ENCODE results near the gene PSME2.

PSME2 gene

GRCh38 chr14:24178399-24179178, 32.2 kb upstream of the PSME2 start:
- Histone ChIP-seq H3K4me3 (replicated peaks; ENCODE audit: insufficient read depth, low read length) (no peak overlapping the region), H3K27me3 (ENCODE audit: insufficient read depth, poor library complexity, severe bottlenecking) (no peaks in the 10 kb centered on the region), H3K27ac (replicated peaks) (no peak overlapping the region)
- TF ChIP-seq CTCF (IDR thresholded peaks at IDR 0.05; ENCODE audit: insufficient read depth, low read length) = no peak
- TF ChIP-seq POLR2AphosphoS5 (IDR thresholded peaks at IDR 0.05; ENCODE audit: low read depth) = no peak
- no peak for TF ChIP-seq SPI1 (IDR thresholded peaks at IDR 0.05; ENCODE audit: borderline replicate concordance, low read depth)
- no peak for TF ChIP-seq GABPA (IDR thresholded peaks at IDR 0.05; ENCODE audit: low read depth)
- no peak for TF ChIP-seq REST (IDR thresholded peaks at IDR 0.05; ENCODE audit: insufficient replicate concordance, low read depth)
- no peak for DNase-seq (ENCODE audit: low read depth in 1 of 2, low spot score in 1 of 2)

- no peak overlapping the region for H3K27ac ChIP-seq (replicated peaks)
- no peaks in the 10 kb centered on the region for H3K27me3 ChIP-seq (ENCODE audit: insufficient read depth, poor library complexity, severe bottlenecking)
- DNase-seq (ENCODE audit: low read depth in 1 of 2, low spot score in 1 of 2) = no peak
- no peak overlapping the region for H3K4me3 ChIP-seq (replicated peaks; ENCODE audit: insufficient read depth, low read length)
- TF ChIP-seq SPI1 (IDR thresholded peaks at IDR 0.05; ENCODE audit: borderline replicate concordance, low read depth) = no peak
- TF ChIP-seq CTCF (IDR thresholded peaks at IDR 0.05; ENCODE audit: insufficient read depth, low read length) = no peak
- no peak for TF ChIP-seq POLR2AphosphoS5 (IDR thresholded peaks at IDR 0.05; ENCODE audit: low read depth)
- no peak for TF ChIP-seq GABPA (IDR thresholded peaks at IDR 0.05; ENCODE audit: low read depth)
- TF ChIP-seq REST (IDR thresholded peaks at IDR 0.05; ENCODE audit: insufficient replicate concordance, low read depth) = no peak
These were observed 31.5 kb upstream of the PSME2 start for GRCh38 chr14:24177891-24178290.

GRCh38 chr14:24177041-24177825, 30.8 kb upstream of the PSME2 start:
- no peak overlapping the region for H3K27ac ChIP-seq (replicated peaks)
- no peak overlapping the region for H3K4me3 ChIP-seq (replicated peaks; ENCODE audit: insufficient read depth, low read length)
- no peak for DNase-seq (ENCODE audit: low read depth in 1 of 2, low spot score in 1 of 2)
- TF ChIP-seq CTCF (IDR thresholded peaks at IDR 0.05; ENCODE audit: insufficient read depth, low read length) = no peak
- no peak for TF ChIP-seq REST (IDR thresholded peaks at IDR 0.05; ENCODE audit: insufficient replicate concordance, low read depth)
- TF ChIP-seq POLR2AphosphoS5 (IDR thresholded peaks at IDR 0.05; ENCODE audit: low read depth) = no peak; the same call in 1 of the 2 replicates
- no peak for TF ChIP-seq SPI1 (IDR thresholded peaks at IDR 0.05; ENCODE audit: borderline replicate concordance, low read depth)
- TF ChIP-seq GABPA (IDR thresholded peaks at IDR 0.05; ENCODE audit: low read depth) = no peak
- H3K27me3 ChIP-seq (ENCODE audit: insufficient read depth, poor library complexity, severe bottlenecking) = no peaks in the 10 kb centered on the region
